Spleen (tissue), 7 donors: ENCODE results near the gene TMEM119.

Experiments used
- CTCF ChIP-seq, 11 experiments: fragments of 200-600 bp in 7 of 11; fragments of 450-650 bp in 4 of 11; sonication (generic) in 4 of 11; IDR thresholded peaks in 8 of 11; conservative IDR thresholded peaks in 3 of 11; 1 replicate in 7 of 11; 2 replicates in 4 of 11; pipeline versions ENCODE4 v1.4.0 to v1.8.0; 2016 to 2021; ENCODE audit warnings: antibody characterized with exemption in 11 of 11, inconsistent platforms in 4 of 11, mild to moderate bottlenecking in 1 of 11
- POLR2A ChIP-seq, 3 donors: fragments of 450-650 bp; IDR thresholded peaks; one replicate each; pipeline ENCODE4 v1.5.1; 2017; ENCODE audit warnings: antibody characterized with exemption in 3 of 3, mild to moderate bottlenecking in 1 of 3
- POLR2AphosphoS5 ChIP-seq, 3 donors: sonication (generic); formaldehyde crosslinking; IDR thresholded peaks; one replicate each; pipeline ENCODE4 v1.5.1; 2017; ENCODE audit warnings: antibody characterized with exemption in 3 of 3
- donor health status: DM: no; HTN: no; CAD: no; lungs with moderate emphysema.
- donor health status: DM: no; HTN: no; CAD: no.
- donor health status: DM: no; HTN: no; CAD: no.

- TF ChIP-seq CTCF (IDR thresholded peaks at IDR 0.05 in 8 of 11, conservative IDR thresholded peaks at IDR 0.05 in 3 of 11) (no peak), POLR2A (IDR thresholded peaks at IDR 0.05) (no peak), POLR2AphosphoS5 (IDR thresholded peaks at IDR 0.05) (no peak)
Measured at GRCh38 chr12:108582509-108582908, 15.4 kb downstream of the TMEM119 start.
